ENCODE measurements around the gene MYOF. TPM values are rescaled to one million over a fixed set of nuclear protein-coding genes. Genes with fewer than 3 reads are reported as not detected.
A peak's percentile ranks its signal among the peaks of the same experiment; 100 is the strongest.

Gene MYOF
- total and polyA plus RNA-seq, 2 donors (not counting 1 experiment from before 2014, with no cell fraction given): 298 to 314 TPM

DNA sequence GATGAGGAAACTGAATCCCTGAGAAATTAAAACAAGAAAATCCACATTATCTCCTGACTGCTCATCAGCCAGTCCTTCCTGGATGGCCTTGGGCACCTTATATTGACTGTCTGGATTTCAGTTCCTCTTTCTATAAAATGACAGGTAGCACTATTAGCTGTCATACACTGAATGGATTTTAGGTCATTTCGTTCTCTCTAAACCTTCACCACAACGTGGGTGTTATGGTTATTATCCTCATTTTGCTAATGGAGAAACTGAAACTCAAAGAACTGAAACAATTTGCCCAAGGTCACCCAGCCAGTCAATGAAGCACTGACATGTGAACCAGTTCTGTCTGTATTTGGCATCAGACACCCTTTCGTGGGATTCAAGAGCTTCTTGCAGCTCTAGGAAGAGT is 214.6 kb downstream of the MYOF start:
- no peak for DNase-seq (ENCODE audit: low read depth in 2 of 2)
- Histone ChIP-seq H3K4me1 (ENCODE audit: control insufficient read depth, extremely low read depth, insufficient read depth, low read length) (no peaks in the 10 kb centered on the region), H3K9ac (ENCODE audit: insufficient read depth, low read length) (no peak overlapping the region), H3K79me2 (ENCODE audit: control insufficient read depth, insufficient read depth, low read length) (no peaks in the 10 kb centered on the region), H3K9me3 (ENCODE audit: control insufficient read depth, insufficient read depth, low read depth, low read length) (no peaks in the 10 kb centered on the region), H3K27ac (ENCODE audit: insufficient read depth, low read length) (no peak overlapping the region), H3K36me3 (ENCODE audit: control insufficient read depth, insufficient read depth, low read length) (no peaks in the 10 kb centered on the region), H3K4me2 (ENCODE audit: extremely low read depth, insufficient read depth, low read length) (no peak overlapping the region), H4K20me1 (ENCODE audit: control insufficient read depth, extremely low read depth, insufficient read depth, low read length) (no peaks in the 10 kb centered on the region), H2AFZ (ENCODE audit: low read length) (no peak overlapping the region), H3K4me3 (replicated peaks in 1 of 4; ENCODE audit: control extremely low read depth in 1 of 4, insufficient read depth in 1 of 4, low read depth in 3 of 4, low read length in 4 of 4) (no peak overlapping the region), H3K27me3 (ENCODE audit: control insufficient read depth, insufficient read depth, low read length) (no peaks in the 10 kb centered on the region)
- TF ChIP-seq, protein P1, sequence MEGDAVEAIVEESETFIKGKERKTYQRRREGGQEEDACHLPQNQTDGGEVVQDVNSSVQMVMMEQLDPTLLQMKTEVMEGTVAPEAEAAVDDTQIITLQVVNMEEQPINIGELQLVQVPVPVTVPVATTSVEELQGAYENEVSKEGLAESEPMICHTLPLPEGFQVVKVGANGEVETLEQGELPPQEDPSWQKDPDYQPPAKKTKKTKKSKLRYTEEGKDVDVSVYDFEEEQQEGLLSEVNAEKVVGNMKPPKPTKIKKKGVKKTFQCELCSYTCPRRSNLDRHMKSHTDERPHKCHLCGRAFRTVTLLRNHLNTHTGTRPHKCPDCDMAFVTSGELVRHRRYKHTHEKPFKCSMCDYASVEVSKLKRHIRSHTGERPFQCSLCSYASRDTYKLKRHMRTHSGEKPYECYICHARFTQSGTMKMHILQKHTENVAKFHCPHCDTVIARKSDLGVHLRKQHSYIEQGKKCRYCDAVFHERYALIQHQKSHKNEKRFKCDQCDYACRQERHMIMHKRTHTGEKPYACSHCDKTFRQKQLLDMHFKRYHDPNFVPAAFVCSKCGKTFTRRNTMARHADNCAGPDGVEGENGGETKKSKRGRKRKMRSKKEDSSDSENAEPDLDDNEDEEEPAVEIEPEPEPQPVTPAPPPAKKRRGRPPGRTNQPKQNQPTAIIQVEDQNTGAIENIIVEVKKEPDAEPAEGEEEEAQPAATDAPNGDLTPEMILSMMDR (conservative IDR thresholded peaks at IDR 0.05 in 1 of 2, IDR thresholded peaks at IDR 0.05 in 1 of 2; ENCODE audit: low read depth in 1 of 2, low read length in 2 of 2): no peak
- TF ChIP-seq EZH2 (IDR thresholded peaks at IDR 0.05; ENCODE audit: low read length, missing control alignments): no peak

DNA sequence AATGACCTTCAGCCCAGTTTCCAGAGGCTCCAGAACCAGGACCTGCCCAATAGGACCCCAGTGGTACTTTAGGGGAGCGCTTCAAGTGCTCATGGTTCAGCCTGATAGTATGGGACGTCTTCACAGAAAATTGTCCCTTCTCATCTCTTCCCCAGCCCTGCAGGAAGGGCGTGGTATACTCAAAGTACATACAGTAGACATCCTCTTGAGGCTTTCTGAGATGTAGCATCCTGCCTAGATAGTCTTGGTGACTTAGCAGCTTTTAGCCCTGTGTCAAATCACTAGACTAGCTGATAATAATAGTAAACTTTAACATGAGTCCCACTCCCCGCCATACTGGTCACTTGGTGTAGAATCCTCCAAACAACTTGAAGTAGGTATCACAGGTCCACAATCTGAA is 215.3 kb downstream of the MYOF start:
- H3K27ac ChIP-seq (ENCODE audit: insufficient read depth, low read length): no peak overlapping the region
- no peak overlapping the region for H3K4me2 ChIP-seq (ENCODE audit: extremely low read depth, insufficient read depth, low read length)
- H2AFZ ChIP-seq (ENCODE audit: low read length): no peak overlapping the region
- DNase-seq (ENCODE audit: low read depth in 2 of 2): no peak
- no peaks in the 10 kb centered on the region for H3K9me3 ChIP-seq (ENCODE audit: control insufficient read depth, insufficient read depth, low read depth, low read length)
- H3K9ac ChIP-seq (ENCODE audit: insufficient read depth, low read length): no peak overlapping the region
- no peak overlapping the region for H3K4me3 ChIP-seq (replicated peaks in 1 of 4; ENCODE audit: control extremely low read depth in 1 of 4, insufficient read depth in 1 of 4, low read depth in 3 of 4, low read length in 4 of 4)
- no peaks in the 10 kb centered on the region for H3K27me3 ChIP-seq (ENCODE audit: control insufficient read depth, insufficient read depth, low read length)
- TF ChIP-seq EZH2 (IDR thresholded peaks at IDR 0.05; ENCODE audit: low read length, missing control alignments): no peak
- TF ChIP-seq, protein P1 (conservative IDR thresholded peaks at IDR 0.05 in 1 of 2, IDR thresholded peaks at IDR 0.05 in 1 of 2; ENCODE audit: low read depth in 1 of 2, low read length in 2 of 2): no peak
- H3K79me2 ChIP-seq (ENCODE audit: control insufficient read depth, insufficient read depth, low read length): no peaks in the 10 kb centered on the region
- H4K20me1 ChIP-seq (ENCODE audit: control insufficient read depth, extremely low read depth, insufficient read depth, low read length): no peaks in the 10 kb centered on the region
- H3K4me1 ChIP-seq (ENCODE audit: control insufficient read depth, extremely low read depth, insufficient read depth, low read length): no peaks in the 10 kb centered on the region
- no peaks in the 10 kb centered on the region for H3K36me3 ChIP-seq (ENCODE audit: control insufficient read depth, insufficient read depth, low read length)

DNA sequence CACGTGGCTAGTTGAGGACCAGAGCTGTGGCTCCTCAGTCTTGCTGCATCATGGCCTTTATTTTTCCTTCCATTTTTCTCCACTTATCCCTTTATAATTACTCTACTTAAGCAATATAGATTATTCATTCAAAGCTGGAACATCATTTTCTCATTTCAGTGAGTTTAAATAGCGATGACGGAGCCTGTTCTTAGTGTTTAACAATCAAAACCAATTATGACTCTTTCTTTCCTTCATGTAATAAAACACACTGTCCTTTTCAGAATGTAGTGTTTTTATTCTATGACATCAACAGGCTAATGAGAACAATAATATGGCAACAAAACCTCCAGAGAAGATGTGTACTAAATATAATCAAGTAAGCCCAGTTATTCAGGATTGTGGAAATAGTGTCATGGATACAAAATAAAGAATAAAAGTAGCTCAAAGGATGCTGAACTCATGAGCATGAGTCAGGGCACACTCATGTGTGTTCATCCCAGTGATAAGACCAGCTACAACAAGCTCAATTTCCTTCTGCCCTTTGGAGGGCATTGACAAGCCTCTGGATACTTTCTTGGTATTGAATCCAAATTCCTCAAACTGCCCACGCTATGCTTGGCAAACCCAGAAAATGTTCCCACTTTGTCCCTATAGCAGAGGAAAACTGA is 220.0 kb downstream of the MYOF start:
- H2AFZ ChIP-seq (ENCODE audit: low read length): no peak overlapping the region
- no peaks in the 10 kb centered on the region for H3K27me3 ChIP-seq (ENCODE audit: control insufficient read depth, insufficient read depth, low read length)
- H3K9ac ChIP-seq (ENCODE audit: insufficient read depth, low read length): no peak overlapping the region
- no peak overlapping the region for H3K4me3 ChIP-seq (replicated peaks in 1 of 4; ENCODE audit: control extremely low read depth in 1 of 4, insufficient read depth in 1 of 4, low read depth in 3 of 4, low read length in 4 of 4)
- H3K36me3 ChIP-seq (ENCODE audit: control insufficient read depth, insufficient read depth, low read length): no peaks in the 10 kb centered on the region
- no peak overlapping the region for H3K4me2 ChIP-seq (ENCODE audit: extremely low read depth, insufficient read depth, low read length)
- TF ChIP-seq, protein P1 (conservative IDR thresholded peaks at IDR 0.05 in 1 of 2, IDR thresholded peaks at IDR 0.05 in 1 of 2; ENCODE audit: low read depth in 1 of 2, low read length in 2 of 2): no peak
- TF ChIP-seq EZH2 (IDR thresholded peaks at IDR 0.05; ENCODE audit: low read length, missing control alignments): no peak
- no peaks in the 10 kb centered on the region for H4K20me1 ChIP-seq (ENCODE audit: control insufficient read depth, extremely low read depth, insufficient read depth, low read length)
- no peaks in the 10 kb centered on the region for H3K4me1 ChIP-seq (ENCODE audit: control insufficient read depth, extremely low read depth, insufficient read depth, low read length)
- H3K9me3 ChIP-seq (ENCODE audit: control insufficient read depth, insufficient read depth, low read depth, low read length): no peaks in the 10 kb centered on the region
- peak in 1 of 2 donors; percentile 63 for DNase-seq (ENCODE audit: low read depth in 2 of 2)
- H3K27ac ChIP-seq (ENCODE audit: insufficient read depth, low read length): no peak overlapping the region
- H3K79me2 ChIP-seq (ENCODE audit: control insufficient read depth, insufficient read depth, low read length): no peaks in the 10 kb centered on the region
